HEK293 (cell line): ENCODE results near the gene NABP2.

ENCODE experiments used
- CTCF ChIA-PET: fragments of 350-600 bp; formaldehyde crosslinking; extraction: SDS; loops from one replicate; lab custom pipeline; 2021; ENCODE audit warnings: antibody characterized with exemption; lab: Yijun Ruan, JAX
- POLR2A ChIA-PET: fragments of 300-600 bp; formaldehyde crosslinking; extraction: SDS; loops from one replicate; lab custom pipeline; 2020; ENCODE audit warnings: antibody characterized with exemption, inconsistent platforms; lab: Yijun Ruan, JAX
- H3K27ac ChIP-seq: fragments of 200-500 bp; sonication (Bioruptor generic); 2 replicates; pipeline ENCODE4 v1.5.1; 2014; ENCODE audit warnings: low read depth, low read length, control low read depth, inconsistent platforms; ENCODE audit errors: extremely low read depth
- H3K36me3 ChIP-seq, 2 experiments: fragments of 200-500 bp in 1 of 2; sonication (Bioruptor generic) in 1 of 2; 1 replicate in 1 of 2; 2 replicates in 1 of 2; pipeline ENCODE4 v1.5.1; 2014 to 2017; ENCODE audit warnings: inconsistent platforms in 2 of 2, low read length in 2 of 2; ENCODE audit not compliant: control insufficient read depth in 2 of 2, insufficient read depth in 1 of 2
- H3K4me1 ChIP-seq: fragments of 200-500 bp; sonication (Bioruptor generic); 2 replicates; pipeline ENCODE4 v1.5.1; 2014; ENCODE audit warnings: mild to moderate bottlenecking, low read length, inconsistent platforms; ENCODE audit not compliant: control insufficient read depth, insufficient read depth
- H3K4me3 ChIP-seq: 2 replicates; pipeline ENCODE4 v1.5.1; 2011; ENCODE audit warnings: low read depth, mild to moderate bottlenecking, control low read depth, low read length, moderate library complexity
- H3K9me3 ChIP-seq: fragments of 200-500 bp; sonication (Bioruptor generic); 2 replicates; pipeline ENCODE4 v1.5.1; 2014; ENCODE audit warnings: low read depth, low read length, inconsistent platforms; ENCODE audit not compliant: control insufficient read depth, insufficient read depth
- BCL11B ChIP-seq: fragments of 450-650 bp; formaldehyde crosslinking; IDR thresholded peaks from 2 replicates; pipeline ENCODE4 v1.5.1; 2016; ENCODE audit warnings: low read depth, missing biosample characterization, missing genetic modification characterization
- HIC1 ChIP-seq: fragments of 450-650 bp; formaldehyde crosslinking; IDR thresholded peaks from 2 replicates; pipeline ENCODE4 v1.5.1; 2016; ENCODE audit warnings: missing biosample characterization, missing genetic modification characterization
- HOXC10 ChIP-seq: sonication (generic); formaldehyde crosslinking; IDR thresholded peaks from 2 replicates; pipeline ENCODE4 v1.8.1; 2023; ENCODE audit warnings: mild to moderate bottlenecking, missing genetic modification reagents
- KLF7 ChIP-seq: fragments of 450-650 bp; formaldehyde crosslinking; IDR thresholded peaks from 2 replicates; pipeline ENCODE4 v1.5.1; 2016; ENCODE audit warnings: missing biosample characterization, missing genetic modification characterization, borderline replicate concordance
- KLF8 ChIP-seq: fragments of 450-650 bp; formaldehyde crosslinking; IDR thresholded peaks from 2 replicates; pipeline ENCODE4 v1.5.1; 2016; ENCODE audit warnings: missing biosample characterization, missing genetic modification characterization
- PATZ1 ChIP-seq: fragments of 450-650 bp; formaldehyde crosslinking; IDR thresholded peaks from 2 replicates; pipeline ENCODE4 v1.5.1; 2016; ENCODE audit warnings: missing biosample characterization, missing genetic modification characterization
- SCRT1 ChIP-seq: fragments of 450-650 bp; formaldehyde crosslinking; IDR thresholded peaks from 2 replicates; pipeline ENCODE4 v1.5.1; 2016; ENCODE audit warnings: missing biosample characterization, missing genetic modification characterization, borderline replicate concordance
- SCRT2 ChIP-seq: fragments of 450-650 bp; formaldehyde crosslinking; IDR thresholded peaks from 2 replicates; pipeline ENCODE4 v1.5.1; 2016; ENCODE audit warnings: missing biosample characterization, missing genetic modification characterization
- ZBTB44 ChIP-seq: fragments of 450-650 bp; IDR thresholded peaks from 2 replicates; pipeline ENCODE4 v1.5.1; 2018; ENCODE audit warnings: missing biosample characterization, mild to moderate bottlenecking, missing genetic modification characterization
- ZBTB7A ChIP-seq: fragments of 450-650 bp; formaldehyde crosslinking; IDR thresholded peaks from 2 replicates; pipeline ENCODE4 v1.5.1; 2016; ENCODE audit warnings: low read depth, missing biosample characterization, missing genetic modification characterization
- ZNF16 ChIP-seq: fragments of 450-650 bp; formaldehyde crosslinking; IDR thresholded peaks from 2 replicates; pipeline ENCODE4 v1.5.1; 2016; ENCODE audit warnings: low read depth, missing biosample characterization, missing genetic modification characterization
- ZNF221 ChIP-seq: fragments of 450-650 bp; formaldehyde crosslinking; IDR thresholded peaks from 2 replicates; pipeline ENCODE4 v1.5.1; 2017; ENCODE audit warnings: missing biosample characterization, missing genetic modification characterization, borderline replicate concordance
- ZNF248 ChIP-seq: fragments of 450-650 bp; formaldehyde crosslinking; IDR thresholded peaks from 2 replicates; pipeline ENCODE4 v1.5.1; 2017; ENCODE audit warnings: missing biosample characterization, missing genetic modification characterization
- ZNF354C ChIP-seq: fragments of 450-650 bp; formaldehyde crosslinking; IDR thresholded peaks from 2 replicates; pipeline ENCODE4 v1.5.1; 2016; ENCODE audit warnings: missing biosample characterization, missing genetic modification characterization, low read depth, borderline replicate concordance
- ZNF501 ChIP-seq: fragments of 450-650 bp; formaldehyde crosslinking; IDR thresholded peaks from 2 replicates; pipeline ENCODE4 v1.5.1; 2016; ENCODE audit warnings: missing biosample characterization, missing genetic modification characterization
- ZNF645 ChIP-seq: fragments of 450-650 bp; formaldehyde crosslinking; IDR thresholded peaks from 2 replicates; pipeline ENCODE4; 2016; ENCODE audit warnings: missing biosample characterization, missing genetic modification characterization
- ZNF654 ChIP-seq: fragments of 450-650 bp; formaldehyde crosslinking; IDR thresholded peaks from 2 replicates; pipeline ENCODE4 v1.5.1; 2016; ENCODE audit warnings: low read depth, missing biosample characterization, missing genetic modification characterization
- ZNF830 ChIP-seq: fragments of 450-650 bp; IDR thresholded peaks from 2 replicates; pipeline ENCODE4 v1.5.0; 2018; ENCODE audit warnings: missing biosample characterization, missing genetic modification characterization, low read depth, mild to moderate bottlenecking, moderate library complexity
- ZSCAN5A ChIP-seq: fragments of 450-650 bp; formaldehyde crosslinking; IDR thresholded peaks from 2 replicates; pipeline ENCODE4 v1.5.1; 2016; ENCODE audit warnings: missing biosample characterization, missing genetic modification characterization
- ZXDB ChIP-seq: fragments of 450-650 bp; formaldehyde crosslinking; IDR thresholded peaks from 2 replicates; pipeline ENCODE4 v1.5.1; 2016; ENCODE audit warnings: missing biosample characterization, missing genetic modification characterization

NABP2 gene

GRCh38 chr12:56196818-56197550 lies 27.2 kb upstream of the NABP2 start (continued):
- peak; percentile 91 for TF ChIP-seq HIC1 (tag by site-specific recombination)
- TF ChIP-seq ZNF654 (tag by site-specific recombination), result peak; percentile 16; the same call in 1 of the 2 replicates
- TF ChIP-seq ZBTB44 (tag by site-specific recombination), result peak; percentile 58; the same call in 1 of the 2 replicates

- TF ChIP-seq ZNF16 (tag by site-specific recombination) (no peak), KLF7 (tag by site-specific recombination) (no peak), ZNF830 (no peak), ZNF501 (tag by site-specific recombination) (no peak), PATZ1 (tag by site-specific recombination) (no peak), KLF8 (tag by site-specific recombination) (no peak), ZBTB7A (no peak)
- Histone ChIP-seq H3K27ac (no peak overlapping the region), H3K9me3 (no peaks in the 10 kb centered on the region), H3K36me3 (no peaks in the 10 kb centered on the region; a peak in 1 of 3 replicates), H3K4me1 (no peaks in the 10 kb centered on the region), H3K4me3 (no peak overlapping the region)
- ChIA-PET CTCF (interaction anchor here (0.7 to 3.0 kb wide), 6 partner anchors 7 to 62 kb away, joined by 3 to 14 read pairs (median 4); partner anchors contain the start of genes RNF41 and SMARCC2), POLR2A (interaction anchor here (0.6 to 2.4 kb wide), 4 partner anchors 24 to 553 kb away, joined by 3 to 17 read pairs (median 4); partner anchors contain the start of genes ANKRD52 and RNF41)
Observed at GRCh38 chr12:56197921-56198635, 26.1 kb upstream of the NABP2 start.

- POLR2A ChIA-PET, result interaction anchor here (0.6 to 2.4 kb wide), 2 partner anchors 10 to 23 kb away, joined by 4 to 17 read pairs; partner anchors contain the start of gene RNF41
- Histone ChIP-seq H3K36me3 (no peaks in the 10 kb centered on the region; a peak in 1 of 3 replicates), H3K4me1 (no peaks in the 10 kb centered on the region), H3K9me3 (no peaks in the 10 kb centered on the region), H3K27ac (no peak overlapping the region), H3K4me3 (no peak overlapping the region)
- CTCF ChIA-PET, result interaction anchor here (0.7 to 3.0 kb wide), 2 partner anchors 10 to 14 kb away, joined by 3 to 14 read pairs; partner anchors contain the start of gene SMARCC2
- TF ChIP-seq ZSCAN5A (no peak), HOXC10 (CRISPR knock-in tag) (no peak), ZXDB (tag by site-specific recombination) (no peak), SCRT1 (tag by site-specific recombination) (no peak), ZNF248 (tag by site-specific recombination) (no peak), ZNF645 (tag by site-specific recombination) (no peak), SCRT2 (tag by site-specific recombination) (no peak), ZNF221 (tag by site-specific recombination) (no peak), BCL11B (tag by site-specific recombination) (no peak), ZNF354C (tag by site-specific recombination) (no peak)
Observed at GRCh38 chr12:56198836-56199235, 25.3 kb upstream of the NABP2 start.
